HG02884 (cell line): ENCODE data around the gene INTS1.
"Not testable (repeated sequence)": the region's sequence is repeated elsewhere in the genome, so short reads cannot be mapped to it uniquely, and the experiment has no call there.

Experiments
- ATAC-seq: cut with Tn5 transposase; IDR thresholded peaks from one replicate; pipeline ENCODE4 v1.9.1; 2021; ENCODE audit warnings: mild to moderate bottlenecking, moderate library complexity; ENCODE audit not compliant: unreplicated experiment

The INTS1 gene

GRCh38 chr7:1449951-1450350 is 54.2 kb downstream of the INTS1 start:
- no peak for ATAC-seq

GRCh38 chr7:1449501-1449900 is 54.7 kb downstream of the INTS1 start:
- no peak for ATAC-seq

GRCh38 chr7:1448958-1449357 is 55.2 kb downstream of the INTS1 start:
- no peak for ATAC-seq

- no peak for ATAC-seq
These were observed 56.5 kb downstream of the INTS1 start for GRCh38 chr7:1447551-1448244.

GRCh38 chr7:1447112-1447511 is 57.1 kb downstream of the INTS1 start:
- ATAC-seq = no peak

GRCh38 chr7:1446620-1447032 is 57.6 kb downstream of the INTS1 start:
- no peak for ATAC-seq

- ATAC-seq = not testable (repeated sequence)
These were observed 58.2 kb downstream of the INTS1 start for GRCh38 chr7:1446026-1446425.

- ATAC-seq = no peak
These were observed 58.8 kb downstream of the INTS1 start for GRCh38 chr7:1445341-1445740.

GRCh38 chr7:1444925-1445322 is 59.3 kb downstream of the INTS1 start:
- ATAC-seq = no peak

GRCh38 chr7:1444214-1444924 is 59.8 kb downstream of the INTS1 start:
- no peak for ATAC-seq

- ATAC-seq = not testable (repeated sequence)
These were observed 60.5 kb downstream of the INTS1 start for GRCh38 chr7:1443587-1444200.

- no peak for ATAC-seq
These were observed 61.6 kb downstream of the INTS1 start for GRCh38 chr7:1442355-1443124.

- ATAC-seq = no peak
These were observed 62.4 kb downstream of the INTS1 start for GRCh38 chr7:1441615-1442354.

GRCh38 chr7:1440620-1441019 is 63.6 kb downstream of the INTS1 start:
- ATAC-seq = no peak

GRCh38 chr7:1439373-1440363 is 64.5 kb downstream of the INTS1 start:
- no peak for ATAC-seq

- no peak for ATAC-seq
These were observed 65.4 kb downstream of the INTS1 start for GRCh38 chr7:1438821-1439220.

GRCh38 chr7:1438208-1438607 is 66.0 kb downstream of the INTS1 start:
- ATAC-seq = no peak

GRCh38 chr7:1437155-1437880 is 66.9 kb downstream of the INTS1 start:
- ATAC-seq = no peak

- ATAC-seq = no peak
These were observed 67.6 kb downstream of the INTS1 start for GRCh38 chr7:1436608-1437007.
